Measurements from ENCODE around the gene KIF25. TPM values are rescaled to one million over a fixed set of nuclear protein-coding genes. Genes with fewer than 3 reads are reported as not detected.

KIF25 gene
- 1 to 10 TPM in 1 of 3 donors, under 1 TPM in 2; 0.14 to 1.1 (median 0.41) TPM for total RNA-seq
- long read RNA-seq, donor 1: 0 reads
- long read RNA-seq, donor 2: 0 reads

- DNase-seq (no peak), ATAC-seq (no peak)
- Histone ChIP-seq H3K9me3 (no peaks in the 10 kb centered on the region), H3K36me3 (ENCODE audit: low read depth) (no peaks in the 10 kb centered on the region), H3K4me3 (no peak within 1 kb of the TSS), H3K4me1 (ENCODE audit: low read depth) (no peaks in the 10 kb centered on the region)
- TF ChIP-seq CTCF (IDR thresholded peaks at IDR 0.05): no peak
- intact Hi-C loops (cut with DNase I, micrococcal nuclease): no loop called here
Measured at GRCh38 chr6:167997642-167998041, at the start of gene KIF25. KIF25 (plus strand) TSS chr6:167997671; CDS start chr6:168029586, 31,915 bp downstream.

GRCh38 chr6:167947716-167948115 is 49.8 kb upstream of the KIF25 start:
- no peak for TF ChIP-seq CTCF (IDR thresholded peaks at IDR 0.05)
- Histone ChIP-seq H3K4me1 (ENCODE audit: low read depth) (no peaks in the 10 kb centered on the region), H3K36me3 (ENCODE audit: low read depth) (peaks cover 18% of the 10 kb centered on the region), H3K9me3 (no peaks in the 10 kb centered on the region), H3K4me3 (no peak overlapping the region)
- intact Hi-C loops (cut with DNase I, micrococcal nuclease): no loop called here
- no peak for ATAC-seq
- no peak for DNase-seq

- DNase-seq (no peak), ATAC-seq (no peak)
- Histone ChIP-seq H3K4me3 (no peak overlapping the region), H3K4me1 (ENCODE audit: low read depth) (no peaks in the 10 kb centered on the region), H3K9me3 (no peaks in the 10 kb centered on the region), H3K36me3 (ENCODE audit: low read depth) (peaks cover 18% of the 10 kb centered on the region)
- TF ChIP-seq CTCF (IDR thresholded peaks at IDR 0.05): no peak
- intact Hi-C loops (cut with DNase I, micrococcal nuclease): no loop called here
Measured at GRCh38 chr6:167948716-167949115, 48.8 kb upstream of the KIF25 start.

- no peak for DNase-seq
- Histone ChIP-seq H3K9me3 (no peaks in the 10 kb centered on the region), H3K4me3 (no peak overlapping the region), H3K4me1 (ENCODE audit: low read depth) (no peaks in the 10 kb centered on the region), H3K36me3 (ENCODE audit: low read depth) (peaks cover 18% of the 10 kb centered on the region)
- ATAC-seq: no peak
- no peak for TF ChIP-seq CTCF (IDR thresholded peaks at IDR 0.05)
- intact Hi-C loops (cut with DNase I, micrococcal nuclease): no loop called here
Measured at GRCh38 chr6:167949121-167949684, 48.3 kb upstream of the KIF25 start.

- peaks cover 3% of the 10 kb centered on the region for H3K4me1 ChIP-seq (ENCODE audit: low read depth)
- intact Hi-C loops (cut with DNase I, micrococcal nuclease): no loop called here
- H3K36me3 ChIP-seq (ENCODE audit: low read depth): peaks cover 18% of the 10 kb centered on the region
- no peak for DNase-seq
- no peak overlapping the region for H3K4me3 ChIP-seq
- TF ChIP-seq CTCF (IDR thresholded peaks at IDR 0.05): no peak
- no peaks in the 10 kb centered on the region for H3K9me3 ChIP-seq
- ATAC-seq: peak; percentile 10
Measured at GRCh38 chr6:167951781-167952511, 45.5 kb upstream of the KIF25 start.

Measured in mucosa of descending colon (tissue), 3 donors.